Large intestine (tissue), 3 donors: ENCODE data around the gene NDUFB10. TPM values are rescaled to one million over a fixed set of nuclear protein-coding genes. Genes with fewer than 3 reads are reported as not detected.
"Not testable (repeated sequence)": the region's sequence is repeated elsewhere in the genome, so short reads cannot be mapped to it uniquely, and the experiment has no call there.

Source experiments
- DNase-seq, 2 donors: peaks; one replicate each; pipeline versions ENCODE4 v3.0.0 to v3.0.0-alpha.2; 2013
- H3K27ac ChIP-seq: one replicate; pipeline ENCODE4 v1.5.1; 2013; ENCODE audit warnings: low read length
- H3K27me3 ChIP-seq: 2 replicates; pipeline ENCODE4 v1.6.1; 2013; ENCODE audit warnings: low read length; ENCODE audit not compliant: control insufficient read depth, insufficient read depth
- H3K36me3 ChIP-seq: 2 replicates; pipeline ENCODE4 v1.6.1; 2013; ENCODE audit warnings: low read length; ENCODE audit not compliant: control insufficient read depth, insufficient read depth
- H3K4me1 ChIP-seq: one replicate; pipeline ENCODE4 v1.6.1; 2013; ENCODE audit warnings: low read length; ENCODE audit not compliant: control insufficient read depth, insufficient read depth
- H3K4me3 ChIP-seq: one replicate; pipeline ENCODE4 v1.5.1; 2013; ENCODE audit warnings: low read length
- H3K9me3 ChIP-seq: one replicate; pipeline ENCODE4 v1.6.1; 2013; ENCODE audit warnings: mild to moderate bottlenecking, low read depth, low read length, moderate library complexity; ENCODE audit not compliant: control insufficient read depth
- WGBS: methylation state at CpG from one replicate; pipeline ENCODE4 v1.1.5; 2013; ENCODE audit warnings: low lambda C conversion rate; ENCODE audit not compliant: insufficient coverage; 5-methylcytosine and 5-hydroxymethylcytosine counted together
- polyA plus RNA-seq: library from polyadenylated mRNA; unstranded; fragments of 120-200 nt; gene quantifications from one replicate; pipeline ENCODE4 v1.2.1, GENCODE V29; 2013

NDUFB10 gene
- polyA plus RNA-seq, 1 donor, result 128 TPM

GRCh38 chr16:1960665-1961630 is 1.6 kb downstream of the NDUFB10 start:
- H3K27me3 ChIP-seq, result peaks cover 6% of the 10 kb centered on the region
- H3K9me3 ChIP-seq, result peaks cover 3% of the 10 kb centered on the region
- peaks cover 25% of the 10 kb centered on the region for H3K36me3 ChIP-seq
- no peak overlapping the region for H3K27ac ChIP-seq
- no CpG with 5 or more reads among the region's 20 CpGs for WGBS
- DNase-seq, result no peak
- H3K4me3 ChIP-seq, result peak overlapping the region; percentile 100
- peaks cover 33% of the 10 kb centered on the region for H3K4me1 ChIP-seq

DNA sequence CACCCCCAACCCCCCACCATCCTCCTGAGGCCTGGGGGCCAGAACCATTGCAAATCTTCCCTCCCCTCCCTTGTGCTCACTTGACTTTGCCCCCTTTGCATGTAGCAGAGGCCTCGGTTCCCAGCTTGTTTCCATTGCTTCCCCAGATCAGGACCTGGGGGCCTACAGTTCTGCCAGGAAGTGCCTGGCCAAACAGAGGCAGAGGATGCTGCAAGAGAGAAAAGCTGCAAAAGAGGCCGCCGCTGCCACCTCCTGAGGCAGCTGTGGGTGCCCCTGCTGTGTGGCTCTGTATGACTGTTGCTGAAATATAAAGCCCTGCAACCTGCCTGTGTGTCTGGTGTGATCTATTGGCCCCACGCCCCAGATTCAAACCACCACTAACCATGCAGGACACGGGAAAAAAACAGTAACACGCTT is 2.3 kb downstream of the NDUFB10 start:
- peaks cover 6% of the 10 kb centered on the region for H3K27me3 ChIP-seq
- peaks cover 35% of the 10 kb centered on the region for H3K4me1 ChIP-seq
- H3K4me3 ChIP-seq, result no peak overlapping the region
- no peak overlapping the region for H3K27ac ChIP-seq
- H3K36me3 ChIP-seq, result peaks cover 25% of the 10 kb centered on the region
- DNase-seq, result no peak
- WGBS, result no CpG with 5 or more reads among the region's 6 CpGs
- peaks cover 3% of the 10 kb centered on the region for H3K9me3 ChIP-seq

GRCh38 chr16:1962161-1963153 is 3.1 kb downstream of the NDUFB10 start:
- WGBS, result no CpG with 5 or more reads among the region's 37 CpGs
- Histone ChIP-seq H3K4me3 (peak overlapping the region; percentile 87), H3K4me1 (peaks cover 35% of the 10 kb centered on the region), H3K36me3 (peaks cover 25% of the 10 kb centered on the region)
- not testable (repeated sequence) for H3K27ac ChIP-seq, H3K27me3 ChIP-seq, H3K9me3 ChIP-seq, DNase-seq

DNA sequence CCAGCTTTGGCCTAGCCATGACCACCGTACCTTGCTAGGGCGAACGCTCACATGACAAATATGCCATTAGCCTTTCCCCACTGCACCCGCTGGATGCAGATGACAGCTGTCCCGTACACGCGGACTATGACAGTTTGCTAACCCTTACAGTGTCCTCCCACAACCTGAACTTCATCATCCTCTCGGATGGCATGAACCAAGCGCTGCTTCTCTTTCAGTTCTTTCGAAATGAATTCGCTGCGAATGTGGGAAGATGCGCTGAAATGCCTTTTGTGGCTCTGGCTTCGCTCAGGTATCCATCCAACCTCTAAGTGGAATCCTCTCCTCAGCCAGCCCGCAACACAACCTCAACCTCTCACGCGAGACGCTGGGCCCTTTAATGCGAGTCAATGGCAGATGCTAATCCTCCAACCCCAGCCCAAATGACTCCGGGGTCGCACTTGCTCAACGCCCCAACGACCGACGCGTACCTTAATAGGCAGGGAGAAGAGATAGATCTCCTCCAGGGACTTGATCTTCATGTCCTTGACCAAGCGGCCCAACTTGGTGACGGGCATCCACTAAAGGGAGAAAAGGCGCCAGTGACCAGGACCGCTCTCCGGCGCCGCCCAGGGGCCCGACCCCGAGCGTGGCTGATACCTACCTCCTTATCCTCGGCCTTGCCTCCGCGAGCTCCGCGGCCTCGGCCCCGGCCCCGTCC is 4.6 kb downstream of the NDUFB10 start:
- Histone ChIP-seq H3K36me3 (peaks cover 25% of the 10 kb centered on the region), H3K4me1 (peaks cover 32% of the 10 kb centered on the region), H3K4me3 (peak overlapping the region; percentile 87), H3K9me3 (no peaks in the 10 kb centered on the region), H3K27me3 (peaks cover 2% of the 10 kb centered on the region), H3K27ac (peak overlapping the region; percentile 61)
- no CpG with 5 or more reads among the region's 44 CpGs for WGBS
- peak in 1 of 2 donors; percentile 43 for DNase-seq

- no peaks in the 10 kb centered on the region for H3K27me3 ChIP-seq
- H3K9me3 ChIP-seq, result no peaks in the 10 kb centered on the region
- peak within 1 kb of the TSS; percentile 87 for H3K4me3 ChIP-seq
- peak; percentile 98 to 99 for DNase-seq
- no CpG with 5 or more reads among the region's 97 CpGs for WGBS
- peaks cover 30% of the 10 kb centered on the region for H3K4me1 ChIP-seq
- peak within 1 kb of the TSS; percentile 89 for H3K27ac ChIP-seq
- H3K36me3 ChIP-seq, result peaks cover 25% of the 10 kb centered on the region
These were observed 5.4 kb downstream of the NDUFB10 start, which contains the start of gene RPS2 for GRCh38 chr16:1964506-1965395. TSS of gene RPS2 (minus strand) at chr16:1964826. CDS start at chr16:1964625, 201 bp downstream.

GRCh38 chr16:1965396-1966001 is 6.2 kb downstream of the NDUFB10 start:
- peak overlapping the region; percentile 89 for H3K27ac ChIP-seq
- peaks cover 26% of the 10 kb centered on the region for H3K4me1 ChIP-seq
- no CpG with 5 or more reads among the region's 24 CpGs for WGBS
- DNase-seq, result peak in 1 of 2 donors; percentile 70
- peak overlapping the region; percentile 87 for H3K4me3 ChIP-seq
- H3K9me3 ChIP-seq, result no peaks in the 10 kb centered on the region
- no peaks in the 10 kb centered on the region for H3K27me3 ChIP-seq
- peaks cover 25% of the 10 kb centered on the region for H3K36me3 ChIP-seq

DNA sequence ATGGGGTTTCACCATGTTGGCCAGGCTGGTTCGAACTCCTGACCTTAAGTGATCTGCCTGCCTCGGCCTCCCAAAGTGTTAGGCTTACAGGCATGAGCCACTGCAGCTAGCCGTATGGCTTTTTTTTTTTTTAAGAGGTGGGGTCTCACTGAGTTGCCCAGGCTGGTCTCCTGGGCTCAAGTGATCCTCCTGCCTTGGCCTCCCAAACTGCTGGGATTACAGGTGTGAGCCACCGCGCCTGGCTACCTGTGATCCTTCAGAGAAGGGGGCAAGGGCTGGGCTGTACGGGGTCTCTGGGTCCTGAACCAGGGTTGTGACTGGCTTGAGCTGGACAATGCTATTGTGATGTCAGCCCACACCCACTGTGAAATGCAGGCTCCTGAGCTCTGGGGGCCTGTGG is 7.1 kb downstream of the NDUFB10 start, which contains the start of gene RNF151:
RNF151 (plus strand) TSS at position 397 of the 400 bp plus-strand sequence. CDS start 26 bp downstream, outside the sequence.
- DNase-seq, result no peak
- Histone ChIP-seq H3K4me1 (peaks cover 22% of the 10 kb centered on the region), H3K27me3 (no peaks in the 10 kb centered on the region), H3K36me3 (peaks cover 18% of the 10 kb centered on the region), H3K9me3 (no peaks in the 10 kb centered on the region), H3K4me3 (peak within 1 kb of the TSS; percentile 87), H3K27ac (peak within 1 kb of the TSS; percentile 89)
- WGBS, result no CpG with 5 or more reads among the region's 6 CpGs

DNA sequence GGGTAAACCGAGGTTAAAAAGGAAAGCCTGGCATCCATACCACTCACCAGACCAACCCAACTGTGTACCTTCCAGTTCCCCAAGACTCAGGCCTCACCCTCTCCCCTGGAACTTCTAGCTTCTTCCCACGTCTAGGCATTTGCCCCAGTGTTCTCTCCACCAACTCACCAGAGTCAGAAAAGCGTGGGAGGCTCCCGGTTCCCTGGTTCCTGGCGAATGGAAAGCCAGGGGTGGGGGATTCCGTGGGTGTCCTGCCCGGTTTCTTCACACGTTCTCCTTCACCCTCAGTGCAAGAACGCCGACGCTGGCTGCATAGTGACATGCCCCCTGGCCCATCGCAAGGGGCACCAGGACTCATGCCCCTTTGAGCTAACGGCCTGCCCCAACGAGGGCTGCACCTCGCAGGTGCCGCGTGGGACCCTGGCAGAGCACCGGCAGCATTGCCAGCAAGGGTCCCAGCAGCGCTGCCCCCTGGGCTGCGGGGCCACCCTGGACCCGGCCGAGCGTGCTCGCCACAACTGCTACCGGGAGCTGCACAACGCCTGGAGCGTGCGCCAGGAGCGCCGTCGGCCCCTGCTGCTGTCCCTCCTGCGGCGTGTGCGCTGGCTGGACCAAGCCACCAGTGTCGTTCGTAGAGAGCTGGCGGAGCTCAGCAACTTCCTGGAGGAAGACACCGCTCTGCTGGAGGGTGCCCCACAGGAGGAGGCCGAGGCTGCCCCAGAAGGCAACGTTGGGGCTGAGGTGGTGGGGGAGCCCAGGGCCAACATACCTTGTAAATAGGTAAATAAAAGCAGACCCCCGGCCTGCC is 9.0 kb downstream of the NDUFB10 start:
- H3K27ac ChIP-seq, result no peak overlapping the region
- no peaks in the 10 kb centered on the region for H3K36me3 ChIP-seq
- H3K9me3 ChIP-seq, result no peaks in the 10 kb centered on the region
- no peak overlapping the region for H3K4me3 ChIP-seq
- H3K27me3 ChIP-seq, result no peaks in the 10 kb centered on the region
- H3K4me1 ChIP-seq, result peaks cover 19% of the 10 kb centered on the region
- no peak for DNase-seq
- WGBS, result no CpG with 5 or more reads among the region's 41 CpGs
